PC-9 (cell line): ENCODE measurements around the gene PBX1. TPM values are rescaled to one million over a fixed set of nuclear protein-coding genes. Genes with fewer than 3 reads are reported as not detected.

ENCODE experiments used
- BruUV-seq: library from RNA; stranded (reverse); fragments of 400-500 nt; replicated peaks from 2 replicates; lab custom pipeline; 2021; lab: Mats Ljungman, UMichigan
- CTCF ChIA-PET: fragments of 300-600 bp; sonication (Branson Sonifier 250); formaldehyde crosslinking; loops from one replicate; lab custom pipeline; 2022; ENCODE audit warnings: antibody characterized with exemption; lab: Charles Lee
- POLR2A ChIA-PET: fragments of 300-600 bp; sonication (Branson Sonifier 250); formaldehyde crosslinking; loops from one replicate; lab custom pipeline; 2022; ENCODE audit warnings: antibody characterized with exemption; ENCODE audit not compliant: unreplicated experiment; lab: Charles Lee
- DNase-seq, 2 experiments: peaks; one replicate each; pipeline versions ENCODE4 v3.0.0 to v3.0.0-alpha.2; 2015 to 2022; ENCODE audit warnings: mixed read lengths in 1 of 2
- H2AFZ ChIP-seq: fragments of 200-600 bp; sonication (generic); 2 replicates; pipeline ENCODE4 v1.8.1; 2017; ENCODE audit warnings: antibody characterized with exemption
- H3F3A ChIP-seq: fragments of 200-600 bp; sonication (generic); 2 replicates; pipeline ENCODE4 v1.8.1; 2017; ENCODE audit warnings: antibody characterized with exemption, mild to moderate bottlenecking, low read depth; ENCODE audit not compliant: insufficient read depth
- H3K27ac ChIP-seq: fragments of 200-600 bp; sonication (generic); 2 replicates; pipeline ENCODE4 v1.6.1; 2016; ENCODE audit warnings: mixed run types
- H3K27me3 ChIP-seq: fragments of 200-600 bp; sonication (generic); 2 replicates; pipeline ENCODE4 v1.6.1; 2016; ENCODE audit warnings: low read depth, mixed run types; ENCODE audit not compliant: insufficient read depth
- H3K36me3 ChIP-seq: fragments of 200-600 bp; sonication (generic); 2 replicates; pipeline ENCODE4 v1.6.1; 2016; ENCODE audit warnings: low read depth, mixed run types
- H3K4me1 ChIP-seq: fragments of 200-600 bp; sonication (generic); replicated peaks from 2 replicates; pipeline ENCODE4 v1.6.1; 2016; ENCODE audit warnings: mixed run types; ENCODE audit not compliant: insufficient read depth
- H3K4me2 ChIP-seq: fragments of 200-600 bp; sonication (generic); 2 replicates; pipeline ENCODE4 v1.6.1; 2017; ENCODE audit warnings: mixed run types
- H3K4me3 ChIP-seq: fragments of 200-600 bp; sonication (generic); 2 replicates; pipeline ENCODE4 v1.6.1; 2016; ENCODE audit warnings: mixed run types
- H3K79me2 ChIP-seq: fragments of 200-600 bp; sonication (generic); 2 replicates; pipeline ENCODE4 v1.6.1; 2017; ENCODE audit warnings: low read depth, mixed run types
- H3K9me2 ChIP-seq: fragments of 200-600 bp; sonication (generic); 2 replicates; pipeline ENCODE4 v1.8.1; 2017; ENCODE audit warnings: mild to moderate bottlenecking; ENCODE audit not compliant: insufficient read depth
- H3K9me3 ChIP-seq: fragments of 200-600 bp; sonication (generic); 2 replicates; pipeline ENCODE4 v1.8.1; 2016; ENCODE audit warnings: low read depth; ENCODE audit not compliant: insufficient read depth
- H4K20me1 ChIP-seq: fragments of 200-600 bp; sonication (generic); 2 replicates; pipeline ENCODE4 v1.8.1; 2017; ENCODE audit not compliant: insufficient read depth
- CTCF ChIP-seq: fragments of 200-600 bp; sonication (generic); conservative IDR thresholded peaks from 2 replicates; pipeline ENCODE4 v1.6.1; 2017; ENCODE audit warnings: mixed run types, antibody characterized with exemption, mild to moderate bottlenecking, moderate library complexity
- EZH2 ChIP-seq: fragments of 200-600 bp; sonication (generic); IDR thresholded peaks from 2 replicates; pipeline ENCODE4 v1.8.0; 2017; ENCODE audit warnings: antibody characterized with exemption, low read depth
- intact Hi-C: fragments of 100-400 bp; cut with micrococcal nuclease; formaldehyde crosslinking; loops from one replicate; pipeline ENCODE4 v1.10.0; 2022; ENCODE audit not compliant: unreplicated experiment
- total RNA-seq: library from RNA; stranded (reverse); gene quantifications from 2 replicates; pipeline ENCODE4 v1.2.3, GENCODE V29; 2021

PBX1 gene
- total RNA-seq, 1 experiment from 2014 or later = 57.7 TPM

DNA sequence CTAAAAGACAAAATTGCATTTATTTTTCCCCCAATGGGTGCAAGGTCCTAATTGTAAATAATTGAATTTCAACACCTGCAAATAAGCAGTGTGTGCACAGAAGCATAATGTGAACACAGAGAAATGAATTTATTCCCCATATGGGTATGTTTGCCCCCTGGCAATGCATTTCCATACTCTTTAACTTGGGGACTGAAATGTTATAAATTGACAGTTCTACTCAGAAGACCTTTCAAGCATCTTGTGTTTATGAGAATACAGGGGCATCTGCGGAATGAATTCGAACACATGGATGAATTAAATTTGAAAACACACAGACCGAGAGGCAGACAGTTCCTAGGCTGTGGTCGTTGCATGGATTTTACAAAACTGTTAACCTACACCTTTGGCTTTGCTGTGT lies 3.5 kb downstream of the PBX1 start:
- BruUV-seq = no TSS peak
- CTCF ChIA-PET = interaction anchor here (0.9 kb wide), 1 partner anchor 322 kb away, joined by 7 read pairs; no protein-coding TSS in a partner anchor
- no peaks in the 10 kb centered on the region for H3K9me2 ChIP-seq
- no peaks in the 10 kb centered on the region for H3K27me3 ChIP-seq
- DNase-seq = no peak
- peaks cover 43% of the 10 kb centered on the region for H3K4me1 ChIP-seq
- H4K20me1 ChIP-seq = no peaks in the 10 kb centered on the region
- H3F3A ChIP-seq = peaks cover 6% of the 10 kb centered on the region
- peaks cover 63% of the 10 kb centered on the region for H3K79me2 ChIP-seq
- no peak overlapping the region for H3K27ac ChIP-seq
- 0 out of 2 replicates have a peak, but pooled peaks cover 6% of the 10 kb centered on the region for H3K36me3 ChIP-seq
- H3K4me2 ChIP-seq = peak overlapping the region; percentile 86
- POLR2A ChIA-PET = no interaction called here
- intact Hi-C loops = loop anchor here (5.0 kb wide), 1 partner anchor 225 kb away; no protein-coding TSS in a partner anchor
- no peak overlapping the region for H2AFZ ChIP-seq
- peak overlapping the region; percentile 71 for H3K4me3 ChIP-seq
- H3K9me3 ChIP-seq = no peaks in the 10 kb centered on the region
- TF ChIP-seq EZH2 (no peak), CTCF (no peak)

- peaks cover 6% of the 10 kb centered on the region for H3F3A ChIP-seq
- H3K27me3 ChIP-seq = no peaks in the 10 kb centered on the region
- no peak overlapping the region for H3K27ac ChIP-seq
- H3K4me1 ChIP-seq = peaks cover 38% of the 10 kb centered on the region
- H3K9me2 ChIP-seq = no peaks in the 10 kb centered on the region
- H3K4me2 ChIP-seq = peak overlapping the region; percentile 86
- no peak overlapping the region for H2AFZ ChIP-seq
- no peaks in the 10 kb centered on the region for H4K20me1 ChIP-seq
- no peak for DNase-seq
- intact Hi-C loops = loop anchor here (5.0 kb wide), 1 partner anchor 224 kb away; no protein-coding TSS in a partner anchor
- POLR2A ChIA-PET = no interaction called here
- H3K79me2 ChIP-seq = peaks cover 69% of the 10 kb centered on the region
- peak overlapping the region; percentile 71; the same call in 1 of the 2 replicates for H3K4me3 ChIP-seq
- 0 out of 2 replicates have a peak, but pooled peaks cover 12% of the 10 kb centered on the region for H3K36me3 ChIP-seq
- CTCF ChIA-PET = no interaction called here
- no peaks in the 10 kb centered on the region for H3K9me3 ChIP-seq
- no TSS peak for BruUV-seq
- TF ChIP-seq EZH2 = no peak
- TF ChIP-seq CTCF = no peak
These were observed 4.0 kb downstream of the PBX1 start for GRCh38 chr1:164562947-164563520.

GRCh38 chr1:164563721-164564360 lies 4.9 kb downstream of the PBX1 start:
- no peak overlapping the region for H3K27ac ChIP-seq
- intact Hi-C loops = loop anchor here (5.0 kb wide), 1 partner anchor 223 kb away; no protein-coding TSS in a partner anchor

More at GRCh38 chr1:164563721-164564360, 4.9 kb downstream of the PBX1 start:
- Histone ChIP-seq H4K20me1 (no peaks in the 10 kb centered on the region), H3F3A (peaks cover 6% of the 10 kb centered on the region), H3K79me2 (peaks cover 76% of the 10 kb centered on the region), H3K9me2 (no peaks in the 10 kb centered on the region), H3K4me3 (no peak overlapping the region), H2AFZ (no peak overlapping the region), H3K4me2 (peak overlapping the region; percentile 86), H3K36me3 (0 out of 2 replicates have a peak, but pooled peaks cover 18% of the 10 kb centered on the region), H3K9me3 (no peaks in the 10 kb centered on the region), H3K27me3 (no peaks in the 10 kb centered on the region), H3K4me1 (peaks cover 33% of the 10 kb centered on the region)
- ChIA-PET POLR2A (no interaction called here), CTCF (no interaction called here)
- no peak for TF ChIP-seq EZH2
- no peak for TF ChIP-seq CTCF
- DNase-seq = no peak
- no TSS peak for BruUV-seq
